ENCODE measurements around the gene SPATA22.

Gene SPATA22

GRCh38 chr17:3475812-3476610 is 4.4 kb upstream of the SPATA22 start, which contains the start of gene ASPA:
Gene ASPA, plus strand, starts transcription at chr17:3475997. Its CDS starts 163 bp downstream, at chr17:3476160.
- H3K9me3 ChIP-seq (ENCODE audit: insufficient read depth, low read depth, low read length), result no peaks in the 10 kb centered on the region
- H3K9ac ChIP-seq (ENCODE audit: low read depth, low read length, poor library complexity, severe bottlenecking), result peak within 1 kb of the TSS; percentile 50
- H3K4me1 ChIP-seq (ENCODE audit: insufficient read depth, low read length, poor library complexity, severe bottlenecking), result peaks cover 4% of the 10 kb centered on the region
- no peaks in the 10 kb centered on the region for H3K27me3 ChIP-seq (ENCODE audit: insufficient read depth, low read length, poor library complexity, severe bottlenecking)
- H3K79me2 ChIP-seq (ENCODE audit: insufficient read depth, low read length), result no peaks in the 10 kb centered on the region
- H3F3A ChIP-seq (ENCODE audit: low read depth), result no peaks in the 10 kb centered on the region
- peak within 1 kb of the TSS; percentile 68 for H3K4me2 ChIP-seq (ENCODE audit: low read depth, low read length, poor library complexity, severe bottlenecking)
- H3K36me3 ChIP-seq (ENCODE audit: insufficient read depth, low read length), result no peaks in the 10 kb centered on the region
- H3K4me3 ChIP-seq (ENCODE audit: low read length, poor library complexity, severe bottlenecking), result peak within 1 kb of the TSS; percentile 68
- TF ChIP-seq, protein P1, sequence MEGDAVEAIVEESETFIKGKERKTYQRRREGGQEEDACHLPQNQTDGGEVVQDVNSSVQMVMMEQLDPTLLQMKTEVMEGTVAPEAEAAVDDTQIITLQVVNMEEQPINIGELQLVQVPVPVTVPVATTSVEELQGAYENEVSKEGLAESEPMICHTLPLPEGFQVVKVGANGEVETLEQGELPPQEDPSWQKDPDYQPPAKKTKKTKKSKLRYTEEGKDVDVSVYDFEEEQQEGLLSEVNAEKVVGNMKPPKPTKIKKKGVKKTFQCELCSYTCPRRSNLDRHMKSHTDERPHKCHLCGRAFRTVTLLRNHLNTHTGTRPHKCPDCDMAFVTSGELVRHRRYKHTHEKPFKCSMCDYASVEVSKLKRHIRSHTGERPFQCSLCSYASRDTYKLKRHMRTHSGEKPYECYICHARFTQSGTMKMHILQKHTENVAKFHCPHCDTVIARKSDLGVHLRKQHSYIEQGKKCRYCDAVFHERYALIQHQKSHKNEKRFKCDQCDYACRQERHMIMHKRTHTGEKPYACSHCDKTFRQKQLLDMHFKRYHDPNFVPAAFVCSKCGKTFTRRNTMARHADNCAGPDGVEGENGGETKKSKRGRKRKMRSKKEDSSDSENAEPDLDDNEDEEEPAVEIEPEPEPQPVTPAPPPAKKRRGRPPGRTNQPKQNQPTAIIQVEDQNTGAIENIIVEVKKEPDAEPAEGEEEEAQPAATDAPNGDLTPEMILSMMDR (conservative IDR thresholded peaks at IDR 0.05; ENCODE audit: low read length), result no peak
- no peak for TF ChIP-seq EZH2phosphoT487 (IDR thresholded peaks at IDR 0.05; ENCODE audit: borderline replicate concordance)
- H3K9me2 ChIP-seq (replicated peaks; ENCODE audit: low read depth, low read length), result no peaks in the 10 kb centered on the region
- peak within 1 kb of the TSS; percentile 66 for H2AFZ ChIP-seq (ENCODE audit: low read length)
- no peaks in the 10 kb centered on the region for H4K20me1 ChIP-seq (ENCODE audit: insufficient read depth, low read length, poor library complexity, severe bottlenecking)

- Histone ChIP-seq H3F3A (ENCODE audit: low read depth) (no peaks in the 10 kb centered on the region), H3K79me2 (ENCODE audit: insufficient read depth, low read length) (no peaks in the 10 kb centered on the region), H3K4me3 (ENCODE audit: low read length, poor library complexity, severe bottlenecking) (no peak overlapping the region), H3K4me1 (ENCODE audit: insufficient read depth, low read length, poor library complexity, severe bottlenecking) (peaks cover 4% of the 10 kb centered on the region), H3K36me3 (ENCODE audit: insufficient read depth, low read length) (no peaks in the 10 kb centered on the region), H3K9me3 (ENCODE audit: insufficient read depth, low read depth, low read length) (no peaks in the 10 kb centered on the region), H3K27me3 (ENCODE audit: insufficient read depth, low read length, poor library complexity, severe bottlenecking) (no peaks in the 10 kb centered on the region), H4K20me1 (ENCODE audit: insufficient read depth, low read length, poor library complexity, severe bottlenecking) (no peaks in the 10 kb centered on the region), H3K4me2 (ENCODE audit: low read depth, low read length, poor library complexity, severe bottlenecking) (no peak overlapping the region), H3K9me2 (replicated peaks; ENCODE audit: low read depth, low read length) (no peaks in the 10 kb centered on the region), H2AFZ (ENCODE audit: low read length) (no peak overlapping the region), H3K9ac (ENCODE audit: low read depth, low read length, poor library complexity, severe bottlenecking) (no peak overlapping the region)
- TF ChIP-seq, protein P1 (conservative IDR thresholded peaks at IDR 0.05; ENCODE audit: low read length), result no peak
- TF ChIP-seq EZH2phosphoT487 (IDR thresholded peaks at IDR 0.05; ENCODE audit: borderline replicate concordance), result no peak
Measured at GRCh38 chr17:3475251-3475685, 3.6 kb upstream of the SPATA22 start.

DNA sequence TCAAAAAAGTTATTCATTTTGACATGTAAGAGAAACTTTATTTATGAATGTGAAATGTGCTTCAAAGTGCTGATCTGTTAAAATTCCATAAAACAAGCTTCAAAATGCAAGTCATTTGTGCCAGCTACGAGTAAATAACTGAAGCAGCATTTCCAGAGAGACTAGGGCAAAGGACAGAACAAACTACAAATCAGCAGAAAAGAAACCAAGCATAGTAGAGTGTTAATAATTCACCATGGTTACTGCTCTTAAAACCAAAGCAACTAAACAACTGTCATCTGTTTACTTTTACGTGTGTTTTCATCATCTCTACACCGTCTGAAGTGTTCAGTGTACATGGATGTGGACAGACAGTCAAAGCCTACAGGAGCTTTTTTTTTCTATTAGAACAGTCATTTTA is 2.6 kb upstream of the SPATA22 start:
- H3K27me3 ChIP-seq (ENCODE audit: insufficient read depth, low read length, poor library complexity, severe bottlenecking), result no peaks in the 10 kb centered on the region
- H3K9me3 ChIP-seq (ENCODE audit: insufficient read depth, low read depth, low read length), result no peaks in the 10 kb centered on the region
- TF ChIP-seq EZH2phosphoT487 (IDR thresholded peaks at IDR 0.05; ENCODE audit: borderline replicate concordance), result no peak
- TF ChIP-seq, protein P1 (conservative IDR thresholded peaks at IDR 0.05; ENCODE audit: low read length), result no peak
- no peaks in the 10 kb centered on the region for H4K20me1 ChIP-seq (ENCODE audit: insufficient read depth, low read length, poor library complexity, severe bottlenecking)
- no peak overlapping the region for H3K4me2 ChIP-seq (ENCODE audit: low read depth, low read length, poor library complexity, severe bottlenecking)
- no peaks in the 10 kb centered on the region for H3K36me3 ChIP-seq (ENCODE audit: insufficient read depth, low read length)
- no peaks in the 10 kb centered on the region for H3K79me2 ChIP-seq (ENCODE audit: insufficient read depth, low read length)
- H3K9ac ChIP-seq (ENCODE audit: low read depth, low read length, poor library complexity, severe bottlenecking), result no peak overlapping the region
- H2AFZ ChIP-seq (ENCODE audit: low read length), result no peak overlapping the region
- no peaks in the 10 kb centered on the region for H3K9me2 ChIP-seq (replicated peaks; ENCODE audit: low read depth, low read length)
- H3F3A ChIP-seq (ENCODE audit: low read depth), result no peaks in the 10 kb centered on the region
- no peak overlapping the region for H3K4me3 ChIP-seq (ENCODE audit: low read length, poor library complexity, severe bottlenecking)
- peaks cover 4% of the 10 kb centered on the region for H3K4me1 ChIP-seq (ENCODE audit: insufficient read depth, low read length, poor library complexity, severe bottlenecking)
